ENCODE data around the gene AJM1. TPM values are rescaled to one million over a fixed set of nuclear protein-coding genes. Genes with fewer than 3 reads are reported as not detected.

The AJM1 gene
- total RNA-seq, 2 donors from 2014 or later: 1.4 to 3.5 TPM

DNA sequence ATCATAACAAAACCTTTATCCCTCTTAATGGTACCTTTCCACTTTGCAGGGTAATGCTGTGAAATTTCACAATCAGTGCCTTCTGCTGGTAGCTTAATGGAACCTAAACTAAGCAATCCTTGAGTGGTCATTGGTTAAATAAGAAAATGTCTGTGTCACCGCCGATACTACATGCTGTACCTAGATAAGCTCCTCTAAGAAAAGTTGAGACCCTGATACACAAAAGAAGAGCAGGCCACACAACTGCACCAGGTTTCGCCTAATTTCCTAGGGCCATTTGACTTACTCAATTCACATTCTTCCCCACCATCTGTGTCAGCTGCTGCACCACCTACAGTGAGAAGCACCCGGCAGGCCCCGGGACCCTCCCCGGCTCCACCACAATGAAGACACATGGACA lies 32.9 kb downstream of the AJM1 start:
- peaks cover 22% of the 10 kb centered on the region for H3K27me3 Mint-ChIP-seq (ENCODE audit: insufficient read depth)

DNA sequence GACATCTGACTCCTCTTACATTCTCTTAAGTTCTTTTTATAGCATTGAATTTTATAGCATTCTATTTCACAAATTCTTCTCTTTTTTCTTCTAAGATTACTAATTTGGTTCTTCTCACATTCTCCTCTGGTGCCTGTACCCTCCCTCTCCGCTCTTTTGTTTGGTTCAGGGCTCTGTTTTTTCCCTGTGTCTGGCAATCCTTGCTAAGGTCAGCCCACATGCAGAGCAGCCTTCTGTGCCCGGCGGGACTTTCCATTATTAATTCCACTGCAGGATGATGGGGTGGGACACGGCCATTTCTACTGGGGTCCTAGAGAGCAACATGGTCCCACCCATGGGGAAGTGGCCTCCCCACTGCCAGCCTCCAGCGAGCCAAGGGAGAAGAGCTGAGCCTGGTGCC lies 34.2 kb downstream of the AJM1 start:
- Histone ChIP-seq H3K27me3 (ENCODE audit: control insufficient read depth, insufficient read depth, low read length, poor library complexity, severe bottlenecking) (no peaks in the 10 kb centered on the region), H3K4me3 (ENCODE audit: low read length) (no peak overlapping the region), H3K4me1 (ENCODE audit: control insufficient read depth, insufficient read depth, low read length) (peaks cover 2% of the 10 kb centered on the region), H3K9me3 (ENCODE audit: control insufficient read depth, low read length) (peaks cover 16% of the 10 kb centered on the region), H3K9ac (ENCODE audit: extremely low read depth, low read length, poor library complexity, severe bottlenecking) (no peak overlapping the region), H3K27ac (ENCODE audit: low read depth, low read length) (no peak overlapping the region), H3K36me3 (ENCODE audit: control insufficient read depth, insufficient read depth, low read length) (no peaks in the 10 kb centered on the region)
- no peak for DNase-seq
- no peaks in the 10 kb centered on the region for H3K36me3 Mint-ChIP-seq (ENCODE audit: low read depth)
- H3K4me3 Mint-ChIP-seq: no peak overlapping the region
- TF ChIP-seq, protein P1, sequence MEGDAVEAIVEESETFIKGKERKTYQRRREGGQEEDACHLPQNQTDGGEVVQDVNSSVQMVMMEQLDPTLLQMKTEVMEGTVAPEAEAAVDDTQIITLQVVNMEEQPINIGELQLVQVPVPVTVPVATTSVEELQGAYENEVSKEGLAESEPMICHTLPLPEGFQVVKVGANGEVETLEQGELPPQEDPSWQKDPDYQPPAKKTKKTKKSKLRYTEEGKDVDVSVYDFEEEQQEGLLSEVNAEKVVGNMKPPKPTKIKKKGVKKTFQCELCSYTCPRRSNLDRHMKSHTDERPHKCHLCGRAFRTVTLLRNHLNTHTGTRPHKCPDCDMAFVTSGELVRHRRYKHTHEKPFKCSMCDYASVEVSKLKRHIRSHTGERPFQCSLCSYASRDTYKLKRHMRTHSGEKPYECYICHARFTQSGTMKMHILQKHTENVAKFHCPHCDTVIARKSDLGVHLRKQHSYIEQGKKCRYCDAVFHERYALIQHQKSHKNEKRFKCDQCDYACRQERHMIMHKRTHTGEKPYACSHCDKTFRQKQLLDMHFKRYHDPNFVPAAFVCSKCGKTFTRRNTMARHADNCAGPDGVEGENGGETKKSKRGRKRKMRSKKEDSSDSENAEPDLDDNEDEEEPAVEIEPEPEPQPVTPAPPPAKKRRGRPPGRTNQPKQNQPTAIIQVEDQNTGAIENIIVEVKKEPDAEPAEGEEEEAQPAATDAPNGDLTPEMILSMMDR (conservative IDR thresholded peaks at IDR 0.05): no peak
- peaks cover 3% of the 10 kb centered on the region for H3K4me1 Mint-ChIP-seq
- WGBS, 2 experiments (ENCODE audit: insufficient coverage in 1 of 2, insufficient read length in 1 of 2): 80% methylated on average over 3 to 5 of the region's 5 CpGs
- H3K9me3 Mint-ChIP-seq: peaks cover 39% of the 10 kb centered on the region
- H3K27ac Mint-ChIP-seq: no peak overlapping the region
- peaks cover 24% of the 10 kb centered on the region for H3K27me3 Mint-ChIP-seq (ENCODE audit: insufficient read depth)

More for the DNA sequence above, 32.9 kb downstream of the AJM1 start:
- Mint-ChIP-seq H3K4me3 (no peak overlapping the region), H3K4me1 (no peaks in the 10 kb centered on the region), H3K36me3 (ENCODE audit: low read depth) (no peaks in the 10 kb centered on the region), H3K9me3 (peaks cover 51% of the 10 kb centered on the region), H3K27ac (no peak overlapping the region)
- no peak for DNase-seq
- no peaks in the 10 kb centered on the region for H3K4me1 ChIP-seq (ENCODE audit: control insufficient read depth, insufficient read depth, low read length)
- TF ChIP-seq, protein P1 (conservative IDR thresholded peaks at IDR 0.05): no peak
- 92 to 93% methylated on average over 3 to 6 of the region's 6 CpGs for WGBS, 2 experiments (ENCODE audit: insufficient coverage in 1 of 2, insufficient read length in 1 of 2)
- H3K4me3 ChIP-seq (ENCODE audit: low read length): no peak overlapping the region
- no peak overlapping the region for H3K27ac ChIP-seq (ENCODE audit: low read depth, low read length)
- no peak overlapping the region for H3K9ac ChIP-seq (ENCODE audit: extremely low read depth, low read length, poor library complexity, severe bottlenecking)
- H3K9me3 ChIP-seq (ENCODE audit: control insufficient read depth, low read length): peaks cover 29% of the 10 kb centered on the region
- no peaks in the 10 kb centered on the region for H3K36me3 ChIP-seq (ENCODE audit: control insufficient read depth, insufficient read depth, low read length)
- H3K27me3 ChIP-seq (ENCODE audit: control insufficient read depth, insufficient read depth, low read length, poor library complexity, severe bottlenecking): no peaks in the 10 kb centered on the region

DNA sequence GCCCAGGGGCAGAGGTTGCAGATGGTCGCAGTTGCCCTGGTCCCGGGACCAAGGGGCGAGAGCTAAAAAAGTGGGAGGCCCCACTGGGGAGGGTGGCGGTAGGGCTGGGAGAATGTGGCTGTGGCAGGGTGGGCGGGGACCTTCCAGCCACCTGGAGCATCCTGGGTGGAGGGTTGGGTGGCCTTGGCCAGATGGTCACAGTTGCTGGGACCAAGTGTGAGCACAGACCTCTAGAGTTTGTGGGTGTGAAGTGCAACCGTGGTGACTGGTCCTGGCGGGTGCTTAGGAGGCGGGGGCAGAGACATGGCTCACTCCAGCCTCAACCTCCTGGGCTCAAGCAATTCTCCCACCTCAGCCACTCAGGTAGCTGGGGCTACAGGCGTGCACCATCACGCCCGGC lies 38.4 kb downstream of the AJM1 start:
- H3K27ac ChIP-seq (ENCODE audit: low read depth, low read length): no peak overlapping the region
- Mint-ChIP-seq H3K9me3 (peaks cover 7% of the 10 kb centered on the region), H3K27me3 (ENCODE audit: insufficient read depth) (peaks cover 18% of the 10 kb centered on the region), H3K27ac (no peak overlapping the region), H3K4me1 (peaks cover 8% of the 10 kb centered on the region), H3K36me3 (ENCODE audit: low read depth) (no peaks in the 10 kb centered on the region), H3K4me3 (no peak overlapping the region)
- no peaks in the 10 kb centered on the region for H3K27me3 ChIP-seq (ENCODE audit: control insufficient read depth, insufficient read depth, low read length, poor library complexity, severe bottlenecking)
- no peak for DNase-seq
- H3K36me3 ChIP-seq (ENCODE audit: control insufficient read depth, insufficient read depth, low read length): no peaks in the 10 kb centered on the region
- no peak overlapping the region for H3K4me3 ChIP-seq (ENCODE audit: low read length)
- H3K4me1 ChIP-seq (ENCODE audit: control insufficient read depth, insufficient read depth, low read length): peaks cover 6% of the 10 kb centered on the region
- no peaks in the 10 kb centered on the region for H3K9me3 ChIP-seq (ENCODE audit: control insufficient read depth, low read length)
- WGBS, 2 experiments (ENCODE audit: insufficient coverage in 1 of 2, insufficient read length in 1 of 2): 68 to 90% methylated on average over 5 to 11 of the region's 11 CpGs
- H3K9ac ChIP-seq (ENCODE audit: extremely low read depth, low read length, poor library complexity, severe bottlenecking): no peak overlapping the region
- TF ChIP-seq, protein P1 (conservative IDR thresholded peaks at IDR 0.05): no peak
